IgD-negative memory B cell (primary cell): ENCODE data around the gene TFDP2. TPM values are rescaled to one million over a fixed set of nuclear protein-coding genes. Genes with fewer than 3 reads are reported as not detected.

Source experiments
- H3K27ac Mint-ChIP-seq, 3 donors: one replicate each; pipeline ENCODE4 v1.8.0; 2020 to 2022; ENCODE audit warnings: mild to moderate bottlenecking in 3 of 3, mixed read lengths in 3 of 3, moderate library complexity in 1 of 3
- H3K27me3 Mint-ChIP-seq: one replicate; pipeline ENCODE4 v1.8.0; 2021; ENCODE audit warnings: mixed read lengths
- H3K36me3 Mint-ChIP-seq: one replicate; pipeline ENCODE4 v1.8.0; 2020; ENCODE audit warnings: mild to moderate bottlenecking, mixed read lengths
- H3K4me1 Mint-ChIP-seq, 3 donors: one replicate each; pipeline ENCODE4 v1.8.0; 2020 to 2022; ENCODE audit warnings: mixed read lengths in 3 of 3, mild to moderate bottlenecking in 1 of 3
- H3K4me3 Mint-ChIP-seq, 4 donors: one replicate each; pipeline ENCODE4 v1.8.0; 2020 to 2022; ENCODE audit warnings: mild to moderate bottlenecking in 4 of 4, mixed read lengths in 4 of 4, moderate library complexity in 3 of 4
- H3K9me3 Mint-ChIP-seq, 3 donors: one replicate each; pipeline ENCODE4 v1.8.0; 2020 to 2021; ENCODE audit warnings: mixed read lengths in 3 of 3, mild to moderate bottlenecking in 1 of 3
- polyA plus RNA-seq: library from polyadenylated mRNA; unstranded; fragments of 300-500 nt; fragmentation: Illumina TruSeq; gene quantifications from one replicate; pipeline ENCODE4 v1.2.3, GENCODE V29; 2021

The TFDP2 gene
- polyA plus RNA-seq, 1 donor from 2014 or later = 29.7 TPM

GRCh38 chr3:141904203-141904602 is 245.1 kb downstream of the TFDP2 start:
- no peak overlapping the region for H3K4me3 Mint-ChIP-seq
- no peaks in the 10 kb centered on the region for H3K27me3 Mint-ChIP-seq
- H3K9me3 Mint-ChIP-seq = peaks cover 0 to 6% (median 4%) of the 10 kb centered on the region in 3 donors
- peaks cover 9 to 13% (median 9%) of the 10 kb centered on the region in 3 donors for H3K4me1 Mint-ChIP-seq
- no peak overlapping the region for H3K27ac Mint-ChIP-seq
- H3K36me3 Mint-ChIP-seq = peaks cover 15% of the 10 kb centered on the region

GRCh38 chr3:141901914-141902313 is 247.4 kb downstream of the TFDP2 start:
- H3K4me3 Mint-ChIP-seq = no peak overlapping the region
- H3K36me3 Mint-ChIP-seq = peaks cover 13% of the 10 kb centered on the region
- H3K27me3 Mint-ChIP-seq = no peaks in the 10 kb centered on the region
- H3K4me1 Mint-ChIP-seq = peaks cover 9 to 13% (median 13%) of the 10 kb centered on the region in 3 donors
- H3K9me3 Mint-ChIP-seq = peaks cover 0 to 7% (median 6%) of the 10 kb centered on the region in 3 donors
- peak overlapping the region in 1 of 3 donors; percentile 25 for H3K27ac Mint-ChIP-seq

- Mint-ChIP-seq H3K4me1 (peaks cover 9 to 17% (median 15%) of the 10 kb centered on the region in 3 donors), H3K9me3 (peaks cover 3 to 7% (median 6%) of the 10 kb centered on the region in 3 donors), H3K27me3 (no peaks in the 10 kb centered on the region), H3K36me3 (peaks cover 15% of the 10 kb centered on the region), H3K27ac (no peak overlapping the region), H3K4me3 (peak overlapping the region in 1 of 4 donors; percentile 10)
These were observed 249.0 kb downstream of the TFDP2 start for GRCh38 chr3:141900343-141900742.

- no peaks in the 10 kb centered on the region for H3K27me3 Mint-ChIP-seq
- peaks cover 14% of the 10 kb centered on the region for H3K36me3 Mint-ChIP-seq
- peaks cover 9 to 18% (median 15%) of the 10 kb centered on the region in 3 donors for H3K4me1 Mint-ChIP-seq
- H3K4me3 Mint-ChIP-seq = no peak overlapping the region
- peak overlapping the region in 2 of 3 donors; percentile 17 to 54 for H3K27ac Mint-ChIP-seq
- peaks cover 3 to 7% (median 6%) of the 10 kb centered on the region in 3 donors for H3K9me3 Mint-ChIP-seq
These were observed 250.4 kb downstream of the TFDP2 start for GRCh38 chr3:141898908-141899307.

GRCh38 chr3:141895731-141896130 is 253.6 kb downstream of the TFDP2 start:
- H3K27me3 Mint-ChIP-seq = no peaks in the 10 kb centered on the region
- peaks cover 3 to 7% (median 6%) of the 10 kb centered on the region in 3 donors for H3K9me3 Mint-ChIP-seq
- H3K4me3 Mint-ChIP-seq = no peak overlapping the region
- H3K4me1 Mint-ChIP-seq = peaks cover 5 to 11% (median 10%) of the 10 kb centered on the region in 3 donors
- no peak overlapping the region for H3K27ac Mint-ChIP-seq
- H3K36me3 Mint-ChIP-seq = peaks cover 17% of the 10 kb centered on the region

- Mint-ChIP-seq H3K9me3 (peaks cover 0 to 3% (median 3%) of the 10 kb centered on the region in 3 donors), H3K27ac (peak overlapping the region in 1 of 3 donors; percentile 39), H3K36me3 (peaks cover 12% of the 10 kb centered on the region), H3K4me3 (no peak overlapping the region), H3K4me1 (peaks cover 5 to 11% (median 10%) of the 10 kb centered on the region in 3 donors), H3K27me3 (no peaks in the 10 kb centered on the region)
These were observed 254.7 kb downstream of the TFDP2 start for GRCh38 chr3:141894524-141895176.

Other genes with a start within 250 kb of the TFDP2 start
- 3.6 TPM for gene GK5, start 76.0 kb upstream of the TFDP2 start, polyA plus RNA-seq